SK-N-SH (cell line): Measurements from ENCODE around the gene SCGN. TPM values are rescaled to one million over a fixed set of nuclear protein-coding genes. Genes with fewer than 3 reads are reported as not detected.
A peak's percentile ranks its signal among the peaks of the same experiment; 100 is the strongest.

Experiments
- CTCF ChIA-PET: fragments of 300-600, 350-600 bp; formaldehyde crosslinking; extraction: SDS; loops from one replicate; lab custom pipeline; 2021; lab: Yijun Ruan, JAX
- POLR2A ChIA-PET: fragments of 350-600 bp; sonication (Branson Sonifier 250); formaldehyde crosslinking; extraction: SDS; loops from one replicate; lab custom pipeline; 2020; ENCODE audit warnings: antibody characterized with exemption, inconsistent platforms; lab: Yijun Ruan, JAX
- DNase-seq: peaks from one replicate; pipeline ENCODE4 v3.0.0; 2012
- H2AFZ ChIP-seq: fragments of 200-600 bp; sonication (generic); 2 replicates; pipeline ENCODE4 v1.8.1; 2016; ENCODE audit warnings: antibody characterized with exemption, mild to moderate bottlenecking, low read depth
- H3F3A ChIP-seq: fragments of 200-600 bp; sonication (generic); replicated peaks from 2 replicates; pipeline ENCODE3; 2016; ENCODE audit warnings: antibody characterized with exemption, mild to moderate bottlenecking; ENCODE audit not compliant: insufficient read depth
- H3K27ac ChIP-seq, 2 experiments: fragments of 200-500 bp in 1 of 2; fragments of 200-600 bp in 1 of 2; sonication (Bioruptor generic) in 1 of 2; sonication (generic), shearing (Covaris generic) in 1 of 2; 2 replicates each; pipeline versions ENCODE4 v1.5.1 to v1.6.1; 2014 to 2016; ENCODE audit warnings: low read depth in 2 of 2, inconsistent platforms in 1 of 2, low read length in 1 of 2, mild to moderate bottlenecking in 1 of 2, mixed read lengths in 1 of 2
- H3K27me3 ChIP-seq: fragments of 200-600 bp; sonication (generic), shearing (Covaris generic); 2 replicates; pipeline ENCODE4 v1.6.1; 2016; ENCODE audit warnings: mixed run types; ENCODE audit not compliant: insufficient read depth
- H3K36me3 ChIP-seq, 2 experiments: fragments of 200-500 bp in 1 of 2; fragments of 200-600 bp in 1 of 2; sonication (Bioruptor generic) in 1 of 2; sonication (generic) in 1 of 2; replicated peaks in 1 of 2; 2 replicates each; pipeline versions ENCODE3 to v1.5.1; 2014 to 2016; ENCODE audit warnings: low read length in 1 of 2, mild to moderate bottlenecking in 1 of 2; ENCODE audit not compliant: insufficient read depth in 2 of 2, control insufficient read depth in 1 of 2
- H3K4me1 ChIP-seq, 2 experiments: fragments of 200-500 bp in 1 of 2; fragments of 200-600 bp in 1 of 2; sonication (Bioruptor generic) in 1 of 2; sonication (generic), shearing (Covaris generic) in 1 of 2; 2 replicates each; pipeline versions ENCODE4 v1.5.1 to v1.6.1; 2014 to 2016; ENCODE audit warnings: low read depth in 1 of 2, low read length in 1 of 2, mixed run types in 1 of 2; ENCODE audit not compliant: insufficient read depth in 2 of 2, control insufficient read depth in 1 of 2
- H3K4me2 ChIP-seq: fragments of 200-600 bp; sonication (generic), shearing (Covaris generic); 2 replicates; pipeline ENCODE4 v1.6.1; 2017; ENCODE audit warnings: mixed run types
- H3K4me3 ChIP-seq, 2 experiments: fragments of 200-500 bp in 1 of 2; fragments of 200-600 bp in 1 of 2; sonication (Bioruptor generic) in 1 of 2; sonication (generic), shearing (Covaris generic) in 1 of 2; 2 replicates each; pipeline versions ENCODE4 v1.5.1 to v1.8.1; 2014 to 2016; ENCODE audit warnings: low read depth in 2 of 2, inconsistent platforms in 1 of 2, low read length in 1 of 2, mild to moderate bottlenecking in 1 of 2, mixed read lengths in 1 of 2, moderate library complexity in 1 of 2
- H3K79me2 ChIP-seq: fragments of 200-600 bp; sonication (generic); 2 replicates; pipeline ENCODE4 v1.8.1; 2017; ENCODE audit warnings: mild to moderate bottlenecking; ENCODE audit not compliant: insufficient read depth
- H3K9ac ChIP-seq: fragments of 200-600 bp; sonication (generic); 2 replicates; pipeline ENCODE4 v1.6.1; 2017; ENCODE audit warnings: mixed run types
- H3K9me2 ChIP-seq: fragments of 200-600 bp; sonication (generic); 2 replicates; pipeline ENCODE4 v1.6.1; 2017; ENCODE audit warnings: mixed run types
- H3K9me3 ChIP-seq: fragments of 200-600 bp; sonication (generic); 2 replicates; pipeline ENCODE4 v1.6.1; 2017; ENCODE audit warnings: mixed run types, mild to moderate bottlenecking, moderate library complexity
- H4K20me1 ChIP-seq: fragments of 200-600 bp; sonication (generic); 2 replicates; pipeline ENCODE4 v1.6.1; 2017; ENCODE audit warnings: mild to moderate bottlenecking, mixed run types; ENCODE audit not compliant: insufficient read depth
- CHD2 ChIP-seq: fragments of 150-350 bp; IDR thresholded peaks from 2 replicates; pipeline ENCODE4 v1.6.1; 2018; ENCODE audit warnings: low read length; ENCODE audit not compliant: partially characterized antibody
- CTCF ChIP-seq: fragments of 200-600 bp; sonication (generic); IDR thresholded peaks from 2 replicates; pipeline ENCODE4 v1.6.1; 2017; ENCODE audit warnings: antibody characterized with exemption, mild to moderate bottlenecking, moderate library complexity
- ELF1 ChIP-seq: IDR thresholded peaks from 2 replicates; pipeline ENCODE4 v1.4.0; 2012
- EZH2phosphoT487 ChIP-seq: fragments of 200-600 bp; sonication (generic); IDR thresholded peaks from 2 replicates; pipeline ENCODE4 v1.6.1; 2017; ENCODE audit warnings: low read depth, mixed run types, mild to moderate bottlenecking, antibody characterized with exemption, moderate library complexity, borderline replicate concordance
- FOXJ3 ChIP-seq: sonication (generic); formaldehyde crosslinking; IDR thresholded peaks from 2 replicates; pipeline ENCODE4 v1.5.1; 2020; ENCODE audit warnings: mild to moderate bottlenecking, missing genetic modification reagents
- GABPA ChIP-seq: IDR thresholded peaks from 2 replicates; pipeline ENCODE4 v1.4.0; 2012; ENCODE audit warnings: low read depth, mild to moderate bottlenecking
- GATA2 ChIP-seq: sonication (generic); formaldehyde crosslinking; IDR thresholded peaks from 2 replicates; pipeline ENCODE4 v1.5.0; 2020; ENCODE audit warnings: mild to moderate bottlenecking, missing genetic modification reagents
- JUND ChIP-seq: IDR thresholded peaks from 2 replicates; pipeline ENCODE4 v1.4.0; 2012
- MAX ChIP-seq: IDR thresholded peaks from 2 replicates; pipeline ENCODE4 v1.4.0; 2012; ENCODE audit warnings: low read depth
- MEF2A ChIP-seq: IDR thresholded peaks from 2 replicates; pipeline ENCODE4 v1.4.0; 2012; ENCODE audit warnings: low read depth, borderline replicate concordance
- NFIC ChIP-seq: IDR thresholded peaks from 2 replicates; pipeline ENCODE4 v1.4.0; 2012; ENCODE audit warnings: borderline replicate concordance
- PBX3 ChIP-seq: IDR thresholded peaks from 2 replicates; pipeline ENCODE4; 2012
- POLR2AphosphoS5 ChIP-seq: IDR thresholded peaks from 2 replicates; pipeline ENCODE4 v1.6.1; 2012; ENCODE audit warnings: low read depth, low read length
- REST ChIP-seq: IDR thresholded peaks from 2 replicates; pipeline ENCODE4 v1.6.1; 2012; ENCODE audit warnings: mild to moderate bottlenecking, low read depth, low read length, moderate library complexity
- SMC3 ChIP-seq: IDR thresholded peaks from 2 replicates; pipeline ENCODE4 v1.6.1; 2012; ENCODE audit warnings: low read depth, low read length, improper control_type of control experiment
- TAF1 ChIP-seq: IDR thresholded peaks from 2 replicates; pipeline ENCODE4 v1.6.1; 2012; ENCODE audit warnings: low read depth, mild to moderate bottlenecking, low read length, moderate library complexity, borderline replicate concordance
- TCF12 ChIP-seq: IDR thresholded peaks from 2 replicates; pipeline ENCODE4 v1.4.0; 2012
- WGBS: methylation state at CpG from one replicate; pipeline ENCODE4 v1.1.6; 2017; ENCODE audit warnings: low lambda C conversion rate; 5-methylcytosine and 5-hydroxymethylcytosine counted together
- polyA plus RNA-seq, 3 experiments: library from polyadenylated mRNA; depleted of rRNA; stranded (reverse); fragments of >200 nt; gene quantifications; 2 replicates each; pipeline ENCODE4 v1.2.3, GENCODE V29; 2012

The SCGN gene
- polyA plus RNA-seq, 1 of the 3 experiments (the other 2 are of a cell fraction): not detected

GRCh38 chr6:25635886-25636317 lies 16.1 kb upstream of the SCGN start:
- WGBS: 33% methylated on average over 2 of the region's 2 CpGs

More at GRCh38 chr6:25635886-25636317, 16.1 kb upstream of the SCGN start:
- no peak overlapping the region for H2AFZ ChIP-seq
- no peaks in the 10 kb centered on the region for H3K36me3 ChIP-seq
- H3K4me2 ChIP-seq: no peak overlapping the region
- no peaks in the 10 kb centered on the region for H3F3A ChIP-seq
- no peak overlapping the region for H3K9ac ChIP-seq
- H3K4me1 ChIP-seq: peaks cover 0 to 18% of the 10 kb centered on the region in 2 experiments; a peak in 2 of 4 replicates
- CTCF ChIA-PET: interaction anchor here (1.0 kb wide), 1 partner anchor 356 kb away, joined by 3 read pairs; the partner anchor contains the start of gene CARMIL1
- peak overlapping the region in 1 of 2 experiments; percentile 43; a peak in 2 of 4 replicates for H3K27ac ChIP-seq
- TF ChIP-seq CHD2 (no peak), JUND (no peak), PBX3 (no peak), TAF1 (no peak), EZH2phosphoT487 (no peak), REST (no peak), GABPA (no peak), MAX (no peak), MEF2A (no peak), FOXJ3 (CRISPR knock-in tag) (no peak), CTCF (no peak), SMC3 (no peak), NFIC (no peak), ELF1 (no peak), POLR2AphosphoS5 (no peak), GATA2 (CRISPR knock-in tag) (no peak), TCF12 (no peak)
- H3K27me3 ChIP-seq: no peaks in the 10 kb centered on the region
- POLR2A ChIA-PET: no interaction called here
- H3K79me2 ChIP-seq: no peaks in the 10 kb centered on the region
- no peak overlapping the region for H3K4me3 ChIP-seq
- DNase-seq: no peak
- no peaks in the 10 kb centered on the region for H4K20me1 ChIP-seq
- H3K9me2 ChIP-seq: no peaks in the 10 kb centered on the region
- no peaks in the 10 kb centered on the region for H3K9me3 ChIP-seq
